A673 (cell line): ENCODE results near the gene PYGB. TPM values are rescaled to one million over a fixed set of nuclear protein-coding genes. Genes with fewer than 3 reads are reported as not detected.

Experiments used
- BruUV-seq: library from RNA; stranded (reverse); fragments of 400-500 nt; replicated peaks from 2 replicates; lab custom pipeline; 2021; lab: Mats Ljungman, UMichigan
- CTCF ChIA-PET: fragments of 300-600 bp; sonication (Branson Sonifier 250); formaldehyde crosslinking; loops from one replicate; lab custom pipeline; 2022; ENCODE audit warnings: antibody characterized with exemption; lab: Charles Lee
- POLR2A ChIA-PET: fragments of 300-600 bp; sonication (Branson Sonifier 250); formaldehyde crosslinking; loops from one replicate; lab custom pipeline; 2022; ENCODE audit warnings: antibody characterized with exemption; ENCODE audit not compliant: low non-redundant PET; lab: Charles Lee
- DNase-seq: peaks from one replicate; pipeline ENCODE4 v3.0.0-alpha.2; 2015; ENCODE audit warnings: low spot score
- H3K27ac ChIP-seq: fragments of 200-600 bp; sonication (generic); 2 replicates; pipeline ENCODE4 v1.5.1; 2016; ENCODE audit warnings: mixed run types, low read depth, mild to moderate bottlenecking, mixed read lengths, antibody characterized with exemption, low read length; ENCODE audit not compliant: poor library complexity, severe bottlenecking
- H3K27me3 ChIP-seq: fragments of 200-600 bp; sonication (generic); replicated peaks from 2 replicates; pipeline ENCODE4 v1.6.1; 2017; ENCODE audit warnings: mixed run types, low read depth, mild to moderate bottlenecking, mixed read lengths, antibody characterized with exemption, low read length; ENCODE audit not compliant: insufficient read depth, poor library complexity
- H3K36me3 ChIP-seq: fragments of 200-600 bp; sonication (generic); 2 replicates; pipeline ENCODE4 v1.6.1; 2016; ENCODE audit warnings: mixed run types, mild to moderate bottlenecking, mixed read lengths, antibody characterized with exemption, low read length; ENCODE audit not compliant: insufficient read depth, poor library complexity, severe bottlenecking
- H3K4me1 ChIP-seq: fragments of 200-600 bp; sonication (generic); 2 replicates; pipeline ENCODE4 v1.6.1; 2017; ENCODE audit warnings: mixed run types, mild to moderate bottlenecking, mixed read lengths, antibody characterized with exemption, low read length; ENCODE audit not compliant: insufficient read depth, poor library complexity, severe bottlenecking
- H3K4me3 ChIP-seq: fragments of 200-600 bp; sonication (generic); 2 replicates; pipeline ENCODE4 v1.5.1; 2016; ENCODE audit warnings: low read depth, mixed run types, mild to moderate bottlenecking, mixed read lengths, low read length; ENCODE audit not compliant: poor library complexity, severe bottlenecking
- H3K9me3 ChIP-seq: fragments of 200-600 bp; sonication (generic); 2 replicates; pipeline ENCODE4 v1.6.1; 2016; ENCODE audit warnings: mixed run types, low read depth, mild to moderate bottlenecking, mixed read lengths, antibody characterized with exemption, low read length; ENCODE audit not compliant: poor library complexity, severe bottlenecking
- EZH2 ChIP-seq: fragments of 200-600 bp; sonication (generic); IDR thresholded peaks from 2 replicates; pipeline ENCODE4 v1.6.1; 2017; ENCODE audit warnings: borderline replicate concordance, low read depth, mild to moderate bottlenecking, mixed read lengths, antibody characterized with exemption, low read length; ENCODE audit not compliant: poor library complexity, severe bottlenecking
- intact Hi-C: fragments of 100-400 bp; cut with micrococcal nuclease; formaldehyde crosslinking; loops from one replicate; pipeline ENCODE4 v1.10.0; 2022; ENCODE audit not compliant: unreplicated experiment
- total RNA-seq: library from RNA; stranded (reverse); gene quantifications from 2 replicates; pipeline ENCODE4 v1.2.3, GENCODE V29; 2021
- TF ChIP-seq, protein P1 (sequence below): fragments of 300-800, 200-600 bp; sonication (generic); conservative IDR thresholded peaks from 2 replicates; pipeline ENCODE4 v1.5.1; 2017; ENCODE audit warnings: low read depth, mild to moderate bottlenecking, antibody characterized with exemption, low read length, moderate library complexity, mixed read lengths

PYGB gene
- total RNA-seq, 1 experiment from 2014 or later, result 52.3 TPM

DNA sequence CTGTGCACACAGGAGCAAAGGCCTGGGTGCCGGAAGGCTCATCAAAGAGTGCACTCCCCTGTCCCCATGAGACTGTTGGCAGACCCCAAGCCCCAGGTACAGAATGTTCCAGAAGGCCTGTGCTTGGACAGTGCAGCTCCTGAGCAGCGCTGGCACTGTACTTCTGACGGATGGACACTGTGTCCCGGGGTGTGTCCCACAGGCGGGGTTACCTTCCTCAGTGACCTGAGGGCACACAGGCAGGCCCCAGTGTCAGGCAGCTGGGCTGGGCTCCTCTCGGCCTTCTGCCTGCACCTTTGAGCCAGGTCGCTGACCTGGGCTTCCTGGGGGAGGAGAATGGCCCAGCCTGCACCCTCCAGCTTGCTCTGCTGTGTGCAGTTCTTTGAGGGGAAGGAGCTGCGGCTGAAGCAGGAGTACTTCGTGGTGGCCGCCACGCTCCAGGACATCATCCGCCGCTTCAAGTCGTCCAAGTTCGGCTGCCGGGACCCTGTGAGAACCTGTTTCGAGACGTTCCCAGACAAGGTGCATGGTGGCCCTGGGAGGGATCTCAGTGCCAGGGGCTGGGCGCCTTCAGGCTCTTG is 30.1 kb downstream of the PYGB start:
- no peaks in the 10 kb centered on the region for H3K4me1 ChIP-seq
- BruUV-seq, result no TSS peak
- intact Hi-C loops, result no loop called here
- TF ChIP-seq EZH2, result no peak
- TF ChIP-seq, protein P1, sequence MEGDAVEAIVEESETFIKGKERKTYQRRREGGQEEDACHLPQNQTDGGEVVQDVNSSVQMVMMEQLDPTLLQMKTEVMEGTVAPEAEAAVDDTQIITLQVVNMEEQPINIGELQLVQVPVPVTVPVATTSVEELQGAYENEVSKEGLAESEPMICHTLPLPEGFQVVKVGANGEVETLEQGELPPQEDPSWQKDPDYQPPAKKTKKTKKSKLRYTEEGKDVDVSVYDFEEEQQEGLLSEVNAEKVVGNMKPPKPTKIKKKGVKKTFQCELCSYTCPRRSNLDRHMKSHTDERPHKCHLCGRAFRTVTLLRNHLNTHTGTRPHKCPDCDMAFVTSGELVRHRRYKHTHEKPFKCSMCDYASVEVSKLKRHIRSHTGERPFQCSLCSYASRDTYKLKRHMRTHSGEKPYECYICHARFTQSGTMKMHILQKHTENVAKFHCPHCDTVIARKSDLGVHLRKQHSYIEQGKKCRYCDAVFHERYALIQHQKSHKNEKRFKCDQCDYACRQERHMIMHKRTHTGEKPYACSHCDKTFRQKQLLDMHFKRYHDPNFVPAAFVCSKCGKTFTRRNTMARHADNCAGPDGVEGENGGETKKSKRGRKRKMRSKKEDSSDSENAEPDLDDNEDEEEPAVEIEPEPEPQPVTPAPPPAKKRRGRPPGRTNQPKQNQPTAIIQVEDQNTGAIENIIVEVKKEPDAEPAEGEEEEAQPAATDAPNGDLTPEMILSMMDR, result no peak
- H3K4me3 ChIP-seq, result no peak overlapping the region
- no peaks in the 10 kb centered on the region for H3K27me3 ChIP-seq
- H3K36me3 ChIP-seq, result no peaks in the 10 kb centered on the region
- H3K9me3 ChIP-seq, result no peaks in the 10 kb centered on the region
- ChIA-PET POLR2A (no interaction called here), CTCF (no interaction called here)
- DNase-seq, result no peak
- no peak overlapping the region for H3K27ac ChIP-seq

DNA sequence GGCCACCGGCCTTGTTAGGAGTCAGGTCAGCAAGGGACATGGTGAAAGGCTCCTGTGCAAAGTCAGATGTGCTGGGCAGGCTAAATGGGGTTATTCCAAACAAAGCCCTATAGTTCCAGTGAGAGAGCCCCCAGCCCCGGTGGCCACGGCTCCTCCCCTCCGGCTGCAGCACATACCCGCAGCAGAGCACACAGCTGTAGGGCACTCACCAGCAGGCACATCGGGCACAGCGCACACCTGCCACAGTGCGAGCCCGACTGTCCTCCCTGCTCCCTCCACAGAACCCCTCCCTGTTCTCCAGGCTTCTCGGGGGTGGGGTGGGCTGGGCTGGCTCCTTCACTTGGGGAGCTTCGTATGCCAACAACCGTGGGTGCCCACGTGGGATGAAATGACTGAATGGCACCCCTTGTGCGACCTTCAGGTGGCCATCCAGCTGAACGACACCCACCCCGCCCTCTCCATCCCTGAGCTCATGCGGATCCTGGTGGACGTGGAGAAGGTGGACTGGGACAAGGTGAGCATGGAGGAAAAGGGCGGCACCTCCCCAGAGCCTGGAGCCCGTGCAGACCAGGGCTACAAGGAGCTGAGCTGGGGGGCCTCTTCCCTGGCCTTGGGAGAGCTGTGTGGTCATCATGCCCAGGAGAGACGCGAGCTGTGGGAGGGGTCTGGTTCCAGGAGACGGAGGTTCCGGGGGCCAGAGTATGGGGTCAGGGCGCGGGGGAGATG is 30.9 kb downstream of the PYGB start:
- H3K27ac ChIP-seq, result no peak overlapping the region
- no peaks in the 10 kb centered on the region for H3K4me1 ChIP-seq
- DNase-seq, result no peak
- H3K36me3 ChIP-seq, result no peaks in the 10 kb centered on the region
- ChIA-PET CTCF (no interaction called here), POLR2A (no interaction called here)
- no TSS peak for BruUV-seq
- H3K9me3 ChIP-seq, result no peaks in the 10 kb centered on the region
- intact Hi-C loops, result no loop called here
- no peaks in the 10 kb centered on the region for H3K27me3 ChIP-seq
- TF ChIP-seq, protein P1, result no peak
- no peak for TF ChIP-seq EZH2
- no peak overlapping the region for H3K4me3 ChIP-seq

DNA sequence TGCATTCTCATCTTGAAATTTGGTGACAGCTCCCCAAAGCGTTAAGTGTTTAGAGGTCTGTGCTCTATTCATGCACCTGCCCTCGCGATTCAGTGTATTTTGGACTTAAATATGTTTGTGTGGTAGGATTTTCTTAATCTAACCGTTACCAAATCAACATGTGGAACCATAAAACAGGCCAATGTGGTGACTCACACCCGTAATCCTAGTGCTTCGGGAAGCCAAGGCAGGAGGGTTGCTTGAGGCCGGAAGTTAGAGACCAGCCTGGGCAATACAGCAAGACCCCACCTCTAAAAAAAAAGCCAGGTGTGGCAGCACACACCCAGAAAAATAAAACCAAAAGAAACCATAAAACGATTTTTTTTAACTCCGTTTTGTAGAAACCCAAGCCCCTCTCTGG is 31.5 kb downstream of the PYGB start:
- TF ChIP-seq EZH2, result no peak
- TF ChIP-seq, protein P1, result no peak
- Histone ChIP-seq H3K4me1 (no peaks in the 10 kb centered on the region), H3K9me3 (no peaks in the 10 kb centered on the region), H3K36me3 (no peaks in the 10 kb centered on the region), H3K27me3 (no peaks in the 10 kb centered on the region), H3K27ac (no peak overlapping the region), H3K4me3 (no peak overlapping the region)
- intact Hi-C loops, result no loop called here
- CTCF ChIA-PET, result no interaction called here
- DNase-seq, result no peak
- no TSS peak for BruUV-seq
- POLR2A ChIA-PET, result no interaction called here
